Activated B cell treated with CpG ODN at 0.5 μM for 24 hours (primary cell): ENCODE data around the gene CNTNAP2. TPM values are rescaled to one million over a fixed set of nuclear protein-coding genes. Genes with fewer than 3 reads are reported as not detected.

Experiments used
- ATAC-seq: fragments of 200-7000 bp; cut with Tn5 transposase; one replicate; pipeline ENCODE4 v1.10.0; 2021; ENCODE audit warnings: low read depth, mild to moderate bottlenecking, moderate library complexity
- CTCF ChIA-PET: fragments of 350-600 bp; sonication (Branson Sonifier 250); formaldehyde crosslinking; loops from one replicate; lab custom pipeline; 2021; ENCODE audit warnings: antibody characterized with exemption; lab: Charles Lee
- POLR2A ChIA-PET: fragments of 350-600 bp; sonication (Branson Sonifier 250); formaldehyde crosslinking; loops from one replicate; lab custom pipeline; 2021; ENCODE audit warnings: antibody characterized with exemption; lab: Charles Lee
- DNase-seq: peaks from one replicate; pipeline ENCODE4 v3.0.0; 2022
- H3K27ac Mint-ChIP-seq: one replicate; pipeline ENCODE4 v1.8.0; 2020; ENCODE audit warnings: mixed read lengths
- H3K27me3 Mint-ChIP-seq: one replicate; pipeline ENCODE4 v1.8.0; 2021; ENCODE audit warnings: mixed read lengths
- H3K36me3 Mint-ChIP-seq: one replicate; pipeline ENCODE4 v1.8.0; 2021; ENCODE audit warnings: low read depth, mixed read lengths
- H3K4me1 Mint-ChIP-seq: one replicate; pipeline ENCODE4 v1.8.0; 2021; ENCODE audit warnings: mixed read lengths
- H3K4me3 Mint-ChIP-seq: one replicate; pipeline ENCODE4 v1.8.0; 2020; ENCODE audit warnings: mild to moderate bottlenecking, mixed read lengths
- H3K9me3 Mint-ChIP-seq: one replicate; pipeline ENCODE4 v1.8.0; 2020; ENCODE audit warnings: mixed read lengths
- intact Hi-C: fragments of 100-400 bp; cut with micrococcal nuclease; formaldehyde crosslinking; loops from one replicate; pipeline ENCODE4 v1.15.1; 2024
- total RNA-seq: library from RNA; stranded (reverse); gene quantifications from 2 replicates; pipeline ENCODE4 v1.2.3, GENCODE V29; 2022
- TF ChIP-seq, protein P1 (sequence below): fragments of 200-600 bp; IDR thresholded peaks from one replicate; pipeline ENCODE4 v1.8.0; 2022; ENCODE audit warnings: antibody characterized with exemption, mild to moderate bottlenecking

Gene CNTNAP2
- total RNA-seq, 1 donor from 2014 or later: 0.84 TPM

GRCh38 chr7:146554556-146554955, 438.0 kb downstream of the CNTNAP2 start:
- DNase-seq (no peak), ATAC-seq (no peak)
- no peaks in the 10 kb centered on the region for H3K4me1 Mint-ChIP-seq
- no peak overlapping the region for H3K4me3 Mint-ChIP-seq
- H3K9me3 Mint-ChIP-seq: peaks cover 2% of the 10 kb centered on the region
- H3K27me3 Mint-ChIP-seq: no peaks in the 10 kb centered on the region
- intact Hi-C loops: no loop called here
- H3K27ac Mint-ChIP-seq: no peak overlapping the region
- POLR2A ChIA-PET: no interaction called here
- TF ChIP-seq, protein P1, sequence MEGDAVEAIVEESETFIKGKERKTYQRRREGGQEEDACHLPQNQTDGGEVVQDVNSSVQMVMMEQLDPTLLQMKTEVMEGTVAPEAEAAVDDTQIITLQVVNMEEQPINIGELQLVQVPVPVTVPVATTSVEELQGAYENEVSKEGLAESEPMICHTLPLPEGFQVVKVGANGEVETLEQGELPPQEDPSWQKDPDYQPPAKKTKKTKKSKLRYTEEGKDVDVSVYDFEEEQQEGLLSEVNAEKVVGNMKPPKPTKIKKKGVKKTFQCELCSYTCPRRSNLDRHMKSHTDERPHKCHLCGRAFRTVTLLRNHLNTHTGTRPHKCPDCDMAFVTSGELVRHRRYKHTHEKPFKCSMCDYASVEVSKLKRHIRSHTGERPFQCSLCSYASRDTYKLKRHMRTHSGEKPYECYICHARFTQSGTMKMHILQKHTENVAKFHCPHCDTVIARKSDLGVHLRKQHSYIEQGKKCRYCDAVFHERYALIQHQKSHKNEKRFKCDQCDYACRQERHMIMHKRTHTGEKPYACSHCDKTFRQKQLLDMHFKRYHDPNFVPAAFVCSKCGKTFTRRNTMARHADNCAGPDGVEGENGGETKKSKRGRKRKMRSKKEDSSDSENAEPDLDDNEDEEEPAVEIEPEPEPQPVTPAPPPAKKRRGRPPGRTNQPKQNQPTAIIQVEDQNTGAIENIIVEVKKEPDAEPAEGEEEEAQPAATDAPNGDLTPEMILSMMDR: no peak
- CTCF ChIA-PET: no interaction called here
- H3K36me3 Mint-ChIP-seq: no peaks in the 10 kb centered on the region

DNA sequence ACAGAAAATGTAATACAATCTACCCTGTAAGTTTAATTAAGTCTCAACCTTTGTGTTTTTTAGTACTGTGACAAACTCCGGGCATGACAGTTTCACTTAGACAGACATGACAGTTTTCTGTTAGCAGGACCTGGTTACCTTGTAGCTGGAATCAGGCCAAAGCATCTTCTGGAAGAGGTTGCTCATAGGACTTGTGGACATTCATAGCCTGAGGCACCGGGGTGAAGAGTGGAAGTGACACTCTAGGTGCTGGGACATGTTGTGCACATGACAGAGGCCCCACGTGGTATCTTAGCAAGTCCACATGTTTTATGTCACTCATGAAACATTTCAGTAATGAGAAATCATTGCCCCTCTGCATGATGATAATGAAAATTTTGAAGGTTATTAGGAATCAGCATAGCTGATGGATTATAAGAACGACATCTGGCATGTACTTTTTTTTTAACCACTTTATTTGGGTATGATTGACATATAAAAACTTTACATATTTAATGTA, 441.4 kb downstream of the CNTNAP2 start:
- Mint-ChIP-seq H3K4me1 (no peaks in the 10 kb centered on the region), H3K4me3 (no peak overlapping the region), H3K27me3 (no peaks in the 10 kb centered on the region), H3K27ac (no peak overlapping the region), H3K9me3 (peaks cover 6% of the 10 kb centered on the region), H3K36me3 (no peaks in the 10 kb centered on the region)
- ChIA-PET CTCF (no interaction called here), POLR2A (no interaction called here)
- ATAC-seq (no peak), DNase-seq (no peak)
- TF ChIP-seq, protein P1: no peak
- intact Hi-C loops: no loop called here

DNA sequence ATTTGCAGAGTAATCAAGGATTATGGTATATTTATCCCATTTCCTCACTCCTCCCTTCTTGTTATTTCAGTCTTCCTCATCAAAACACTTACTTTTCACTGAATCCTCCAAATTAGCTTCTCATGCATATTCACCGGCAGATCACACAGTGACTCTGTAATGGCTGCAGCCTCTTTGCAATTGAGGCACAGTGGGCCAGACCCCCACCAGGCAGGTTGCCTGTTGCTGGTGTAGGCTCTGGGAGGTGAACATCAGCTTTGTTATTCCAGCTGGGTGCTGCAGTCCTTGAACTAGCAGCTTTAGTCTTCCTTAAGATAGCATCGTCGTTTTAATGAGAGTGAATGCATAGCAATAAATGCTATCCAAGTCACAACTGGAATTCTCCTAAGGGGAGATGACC, 449.3 kb downstream of the CNTNAP2 start:
- intact Hi-C loops: no loop called here
- no peaks in the 10 kb centered on the region for H3K27me3 Mint-ChIP-seq
- DNase-seq (no peak), ATAC-seq (no peak)
- H3K9me3 Mint-ChIP-seq: no peaks in the 10 kb centered on the region
- no peaks in the 10 kb centered on the region for H3K4me1 Mint-ChIP-seq
- CTCF ChIA-PET: no interaction called here
- H3K27ac Mint-ChIP-seq: no peak overlapping the region
- TF ChIP-seq, protein P1: no peak
- no peaks in the 10 kb centered on the region for H3K36me3 Mint-ChIP-seq
- H3K4me3 Mint-ChIP-seq: no peak overlapping the region
- POLR2A ChIA-PET: no interaction called here

DNA sequence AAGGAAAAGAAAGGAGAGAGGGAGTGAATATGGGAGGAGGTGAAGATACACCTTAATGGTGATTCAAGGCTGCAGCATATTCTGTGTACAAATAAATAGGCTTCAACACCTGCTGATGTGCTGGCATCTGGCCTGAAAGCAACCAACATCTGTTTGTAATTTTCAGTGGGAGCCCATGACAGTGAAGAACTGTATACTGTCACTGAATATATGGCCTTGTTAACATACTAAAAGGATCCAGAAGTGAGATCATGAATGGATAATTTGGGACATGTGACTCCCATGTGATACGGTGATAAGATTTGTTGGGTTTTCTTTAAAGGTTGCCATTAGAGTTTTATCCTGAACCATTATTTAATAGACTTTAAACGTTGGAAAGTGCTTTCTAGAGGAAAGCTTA, 459.3 kb downstream of the CNTNAP2 start:
- H3K36me3 Mint-ChIP-seq: no peaks in the 10 kb centered on the region
- intact Hi-C loops: no loop called here
- DNase-seq (no peak), ATAC-seq (no peak)
- no peaks in the 10 kb centered on the region for H3K4me1 Mint-ChIP-seq
- ChIA-PET CTCF (no interaction called here), POLR2A (no interaction called here)
- no peak overlapping the region for H3K4me3 Mint-ChIP-seq
- peaks cover 2% of the 10 kb centered on the region for H3K9me3 Mint-ChIP-seq
- TF ChIP-seq, protein P1: no peak
- no peaks in the 10 kb centered on the region for H3K27me3 Mint-ChIP-seq
- H3K27ac Mint-ChIP-seq: no peak overlapping the region

GRCh38 chr7:146591976-146592375, 475.4 kb downstream of the CNTNAP2 start:
- intact Hi-C loops: no loop called here
- TF ChIP-seq, protein P1: no peak
- Mint-ChIP-seq H3K36me3 (no peaks in the 10 kb centered on the region), H3K27ac (no peak overlapping the region), H3K4me1 (no peaks in the 10 kb centered on the region), H3K4me3 (no peak overlapping the region), H3K27me3 (no peaks in the 10 kb centered on the region), H3K9me3 (peaks cover 2% of the 10 kb centered on the region)
- ChIA-PET CTCF (no interaction called here), POLR2A (no interaction called here)
- ATAC-seq (no peak), DNase-seq (no peak)
